H9 (cell line): Measurements from ENCODE around the gene CDKAL1. TPM values are rescaled to one million over a fixed set of nuclear protein-coding genes. Genes with fewer than 3 reads are reported as not detected.

ENCODE experiments used
- DNase-seq: peaks from one replicate; pipeline ENCODE4 v3.0.0-alpha.2; 2017
- H2AFZ ChIP-seq: one replicate; pipeline ENCODE4 v1.6.1; 2013; ENCODE audit warnings: mild to moderate bottlenecking, low read length, control low read depth, moderate library complexity
- H2AK5ac ChIP-seq: 2 replicates; pipeline ENCODE4 v1.6.1; 2013; ENCODE audit warnings: low read length, control low read depth, mixed read lengths; ENCODE audit not compliant: insufficient read length
- H2BK120ac ChIP-seq: one replicate; pipeline ENCODE4 v1.6.1; 2013; ENCODE audit warnings: low read depth, mild to moderate bottlenecking, low read length, control low read depth, inconsistent platforms; ENCODE audit not compliant: poor library complexity, severe bottlenecking
- H2BK12ac ChIP-seq: 2 replicates; pipeline ENCODE4 v1.6.1; 2013; ENCODE audit warnings: low read length, control low read depth, mixed read lengths, low read depth; ENCODE audit not compliant: insufficient read length
- H2BK15ac ChIP-seq: 2 replicates; pipeline ENCODE4 v1.6.1; 2013; ENCODE audit warnings: low read depth, low read length, control low read depth
- H2BK20ac ChIP-seq: one replicate; pipeline ENCODE4 v1.6.1; 2013; ENCODE audit warnings: low read depth, mild to moderate bottlenecking, low read length, control low read depth, inconsistent platforms; ENCODE audit not compliant: poor library complexity, severe bottlenecking
- H2BK5ac ChIP-seq: 2 replicates; pipeline ENCODE4 v1.6.1; 2013; ENCODE audit warnings: low read length, control low read depth, mixed read lengths; ENCODE audit not compliant: insufficient read length
- H3K14ac ChIP-seq: 2 replicates; pipeline ENCODE4 v1.6.1; 2013; ENCODE audit warnings: low read length, control low read depth; ENCODE audit not compliant: insufficient read depth
- H3K18ac ChIP-seq: 2 replicates; pipeline ENCODE4 v1.6.1; 2013; ENCODE audit warnings: low read depth, mild to moderate bottlenecking, mixed read lengths, low read length, control low read depth; ENCODE audit not compliant: insufficient read length
- H3K23ac ChIP-seq: 2 replicates; pipeline ENCODE4 v1.6.1; 2013; ENCODE audit warnings: low read length, control low read depth, mixed read lengths, low read depth; ENCODE audit not compliant: insufficient read length
- H3K23me2 ChIP-seq: 2 replicates; pipeline ENCODE4 v1.6.1; 2013; ENCODE audit warnings: low read depth, mild to moderate bottlenecking, mixed read lengths, low read length, control low read depth; ENCODE audit not compliant: insufficient read length, poor library complexity, severe bottlenecking
- H3K27ac ChIP-seq: 2 replicates; pipeline ENCODE4 v1.5.1; 2013; ENCODE audit warnings: low read length, control low read depth, mixed read lengths, low read depth; ENCODE audit not compliant: insufficient read length
- H3K27me3 ChIP-seq: 2 replicates; pipeline ENCODE4 v1.6.1; 2013; ENCODE audit warnings: low read length, control low read depth, inconsistent platforms; ENCODE audit not compliant: insufficient read depth
- H3K4ac ChIP-seq: 2 replicates; pipeline ENCODE4 v1.6.1; 2013; ENCODE audit warnings: low read depth, mild to moderate bottlenecking, control low read depth, inconsistent platforms, low read length, moderate library complexity
- H3K4me1 ChIP-seq: 2 replicates; pipeline ENCODE4 v1.6.1; 2013; ENCODE audit warnings: low read length, control low read depth, inconsistent platforms; ENCODE audit not compliant: insufficient read depth
- H3K4me2 ChIP-seq: 2 replicates; pipeline ENCODE4 v1.6.1; 2013; ENCODE audit warnings: low read length, control low read depth, mixed read lengths; ENCODE audit not compliant: insufficient read length, insufficient read depth
- H3K56ac ChIP-seq: 2 replicates; pipeline ENCODE4 v1.6.1; 2013; ENCODE audit warnings: low read depth, mild to moderate bottlenecking, mixed read lengths, low read length, control low read depth; ENCODE audit not compliant: insufficient read length
- H3K79me1 ChIP-seq: 2 replicates; pipeline ENCODE4 v1.6.1; 2013; ENCODE audit warnings: low read depth, mild to moderate bottlenecking, moderate library complexity, low read length, control low read depth, inconsistent platforms; ENCODE audit not compliant: insufficient read depth, poor library complexity, severe bottlenecking
- H3K79me2 ChIP-seq: 2 replicates; pipeline ENCODE4 v1.6.1; 2013; ENCODE audit warnings: low read length, control low read depth, inconsistent platforms; ENCODE audit not compliant: insufficient read depth
- H3K9ac ChIP-seq: 2 replicates; pipeline ENCODE4 v1.6.1; 2013; ENCODE audit warnings: low read length, control low read depth, mixed read lengths; ENCODE audit not compliant: insufficient read length; ENCODE audit errors: extremely low read depth
- H3K9me3 ChIP-seq: one replicate; pipeline ENCODE4 v1.6.1; 2013; ENCODE audit warnings: low read depth, low read length, inconsistent platforms; ENCODE audit not compliant: control insufficient read depth
- H3T11ph ChIP-seq: one replicate; pipeline ENCODE4 v1.6.1; 2013; ENCODE audit warnings: mild to moderate bottlenecking, low read length, control low read depth, inconsistent platforms
- H4K20me1 ChIP-seq: one replicate; pipeline ENCODE4 v1.6.1; 2013; ENCODE audit not compliant: control insufficient read depth, insufficient read length, insufficient read depth
- H4K5ac ChIP-seq: 2 replicates; pipeline ENCODE4 v1.6.1; 2013; ENCODE audit warnings: low read depth, mild to moderate bottlenecking, mixed read lengths, low read length, control low read depth; ENCODE audit not compliant: insufficient read length
- H4K8ac ChIP-seq: replicated peaks from 2 replicates; pipeline ENCODE4 v1.6.1; 2013; ENCODE audit warnings: low read length, control low read depth, mixed read lengths, low read depth; ENCODE audit not compliant: insufficient read length
- H4K91ac ChIP-seq: 2 replicates; pipeline ENCODE4 v1.6.1; 2013; ENCODE audit warnings: low read depth, mild to moderate bottlenecking, moderate library complexity, mixed read lengths, low read length, control low read depth; ENCODE audit not compliant: insufficient read length
- H3K27ac Mint-ChIP-seq, 3 experiments: 2 replicates in 2 of 3; 3 replicates in 1 of 3; pipeline ENCODE4 v1.8.0; 2020 to 2021; ENCODE audit warnings: mixed read lengths in 3 of 3, mild to moderate bottlenecking in 1 of 3, moderate library complexity in 1 of 3
- H3K27me3 Mint-ChIP-seq: 2 replicates; pipeline ENCODE4 v1.8.0; 2021; ENCODE audit warnings: low read depth, mild to moderate bottlenecking, moderate library complexity, mixed read lengths
- H3K36me3 Mint-ChIP-seq, 3 experiments: 2 replicates in 2 of 3; 3 replicates in 1 of 3; pipeline ENCODE4 v1.8.0; 2020 to 2021; ENCODE audit warnings: low read depth in 3 of 3, mixed read lengths in 3 of 3; ENCODE audit not compliant: insufficient read depth in 1 of 3
- H3K4me1 Mint-ChIP-seq, 2 experiments: 2 replicates each; pipeline ENCODE4 v1.8.0; 2020; ENCODE audit warnings: mixed read lengths in 2 of 2
- H3K4me3 Mint-ChIP-seq, 2 experiments: 2 replicates in 1 of 2; 3 replicates in 1 of 2; pipeline ENCODE4 v1.8.0; 2020 to 2021; ENCODE audit warnings: mild to moderate bottlenecking in 2 of 2, mixed read lengths in 2 of 2, moderate library complexity in 1 of 2
- H3K9me3 Mint-ChIP-seq, 2 experiments: 2 replicates in 1 of 2; 3 replicates in 1 of 2; pipeline ENCODE4 v1.8.0; 2020; ENCODE audit warnings: mild to moderate bottlenecking in 2 of 2, mixed read lengths in 2 of 2, moderate library complexity in 1 of 2
- WGBS: extraction: QIAGEN DNeasy Blood & Tissue Kit; methylation state at CpG from one replicate; pipeline ENCODE4 v1.1.7; 2013; ENCODE audit warnings: missing lambda C conversion rate, low lambda C conversion rate, mixed read lengths; ENCODE audit not compliant: insufficient read length; ENCODE audit errors: extremely low coverage; 5-methylcytosine and 5-hydroxymethylcytosine counted together
- total RNA-seq: library from RNA; stranded (reverse); gene quantifications from 2 replicates; pipeline ENCODE4 v1.2.1, GENCODE V29; 2021
- TF ChIP-seq, protein P1 (sequence below): fragments of 200-600 bp; sonication (generic); conservative IDR thresholded peaks from 3 replicates; pipeline ENCODE4 v1.8.0; 2021; ENCODE audit warnings: antibody characterized with exemption, mild to moderate bottlenecking

The CDKAL1 gene
- total RNA-seq, 1 experiment from 2014 or later = 23.0 TPM

DNA sequence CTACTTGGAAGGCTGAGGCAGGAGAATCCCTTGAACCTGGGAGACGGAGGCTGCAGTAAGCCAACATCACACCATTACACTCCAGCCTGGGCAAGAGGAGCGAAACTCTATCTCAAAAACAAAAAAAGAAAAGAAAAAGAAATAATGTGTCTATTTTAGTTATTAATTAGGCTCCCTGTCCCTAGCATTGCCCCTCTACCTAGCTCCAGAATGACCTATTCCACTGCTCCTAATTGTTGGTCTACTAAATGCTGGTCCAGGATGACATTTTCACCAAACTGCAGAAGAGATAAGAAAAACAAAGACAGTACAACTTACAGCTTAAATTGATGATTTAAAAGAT lies 629.6 kb downstream of the CDKAL1 start:
- no CpG with 5 or more reads among the region's 2 CpGs for WGBS
- Histone ChIP-seq H2BK120ac (no peak overlapping the region), H3K18ac (no peak overlapping the region), H2BK12ac (no peak overlapping the region), H3K9ac (no peak overlapping the region), H3K23ac (no peak overlapping the region), H2AK5ac (no peak overlapping the region), H3K14ac (no peak overlapping the region), H2AFZ (no peak overlapping the region), H4K91ac (no peak overlapping the region), H3T11ph (no peak overlapping the region), H3K27me3 (no peaks in the 10 kb centered on the region), H4K8ac (no peak overlapping the region), H2BK20ac (no peak overlapping the region), H2BK5ac (no peak overlapping the region), H3K79me2 (no peaks in the 10 kb centered on the region), H3K79me1 (no peaks in the 10 kb centered on the region), H3K9me3 (no peaks in the 10 kb centered on the region), H4K5ac (no peak overlapping the region), H2BK15ac (no peak overlapping the region), H4K20me1 (no peaks in the 10 kb centered on the region), H3K4me2 (no peak overlapping the region), H3K27ac (no peak overlapping the region), H3K4ac (no peak overlapping the region), H3K23me2 (no peaks in the 10 kb centered on the region), H3K4me1 (peaks cover 2% of the 10 kb centered on the region; the same call in 1 of the 2 replicates), H3K56ac (no peak overlapping the region)
- no peak for DNase-seq
- H3K27me3 Mint-ChIP-seq = no peaks in the 10 kb centered on the region
- no peak overlapping the region for H3K27ac Mint-ChIP-seq
- H3K9me3 Mint-ChIP-seq = no peaks in the 10 kb centered on the region
- no peak overlapping the region for H3K4me3 Mint-ChIP-seq
- TF ChIP-seq, protein P1, sequence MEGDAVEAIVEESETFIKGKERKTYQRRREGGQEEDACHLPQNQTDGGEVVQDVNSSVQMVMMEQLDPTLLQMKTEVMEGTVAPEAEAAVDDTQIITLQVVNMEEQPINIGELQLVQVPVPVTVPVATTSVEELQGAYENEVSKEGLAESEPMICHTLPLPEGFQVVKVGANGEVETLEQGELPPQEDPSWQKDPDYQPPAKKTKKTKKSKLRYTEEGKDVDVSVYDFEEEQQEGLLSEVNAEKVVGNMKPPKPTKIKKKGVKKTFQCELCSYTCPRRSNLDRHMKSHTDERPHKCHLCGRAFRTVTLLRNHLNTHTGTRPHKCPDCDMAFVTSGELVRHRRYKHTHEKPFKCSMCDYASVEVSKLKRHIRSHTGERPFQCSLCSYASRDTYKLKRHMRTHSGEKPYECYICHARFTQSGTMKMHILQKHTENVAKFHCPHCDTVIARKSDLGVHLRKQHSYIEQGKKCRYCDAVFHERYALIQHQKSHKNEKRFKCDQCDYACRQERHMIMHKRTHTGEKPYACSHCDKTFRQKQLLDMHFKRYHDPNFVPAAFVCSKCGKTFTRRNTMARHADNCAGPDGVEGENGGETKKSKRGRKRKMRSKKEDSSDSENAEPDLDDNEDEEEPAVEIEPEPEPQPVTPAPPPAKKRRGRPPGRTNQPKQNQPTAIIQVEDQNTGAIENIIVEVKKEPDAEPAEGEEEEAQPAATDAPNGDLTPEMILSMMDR = no peak
- H3K36me3 Mint-ChIP-seq = no peaks in the 10 kb centered on the region
- peaks cover 8 to 16% of the 10 kb centered on the region in 2 experiments for H3K4me1 Mint-ChIP-seq
